IMR-90 (cell line): Measurements from ENCODE around the gene TNIP2.

ENCODE experiments used
- BHLHE40 ChIP-seq: fragments of 150-350 bp; IDR thresholded peaks from 2 replicates; pipeline ENCODE4 v1.6.1; 2016; ENCODE audit warnings: mild to moderate bottlenecking, low read depth, low read length
- CTCF ChIP-seq: conservative IDR thresholded peaks from 2 replicates; pipeline ENCODE4 v1.5.1; 2012; ENCODE audit warnings: mild to moderate bottlenecking, low read depth, low read length, improper control_type of control experiment
- ELK1 ChIP-seq: fragments of 150-350 bp; IDR thresholded peaks from 2 replicates; pipeline ENCODE4 v1.6.1; 2016; ENCODE audit warnings: low read depth, mild to moderate bottlenecking, low read length, moderate library complexity, borderline replicate concordance
- FOS ChIP-seq: fragments of 150-350 bp; IDR thresholded peaks from 2 replicates; pipeline ENCODE4 v1.6.1; 2016; ENCODE audit warnings: low read depth, low read length
- MAFK ChIP-seq: IDR thresholded peaks from 2 replicates; pipeline ENCODE4 v1.6.1; 2012; ENCODE audit warnings: low read depth, low read length, improper control_type of control experiment
- POLR2A ChIP-seq: IDR thresholded peaks from 2 replicates; pipeline ENCODE4 v1.6.1; 2012; ENCODE audit warnings: mild to moderate bottlenecking, low read depth, low read length
- RAD21 ChIP-seq: IDR thresholded peaks from 2 replicates; pipeline ENCODE4 v1.6.1; 2012; ENCODE audit warnings: low read length, improper control_type of control experiment
- RFX5 ChIP-seq: IDR thresholded peaks from 2 replicates; pipeline ENCODE4 v1.8.0; 2012; ENCODE audit warnings: low read depth, mild to moderate bottlenecking, low read length, moderate library complexity
- TF ChIP-seq, protein P1 (sequence below): fragments of 150-350 bp; IDR thresholded peaks from 2 replicates; pipeline ENCODE4 v1.6.1; 2017; ENCODE audit warnings: mild to moderate bottlenecking, antibody characterized with exemption, low read length, low read depth

DNA sequence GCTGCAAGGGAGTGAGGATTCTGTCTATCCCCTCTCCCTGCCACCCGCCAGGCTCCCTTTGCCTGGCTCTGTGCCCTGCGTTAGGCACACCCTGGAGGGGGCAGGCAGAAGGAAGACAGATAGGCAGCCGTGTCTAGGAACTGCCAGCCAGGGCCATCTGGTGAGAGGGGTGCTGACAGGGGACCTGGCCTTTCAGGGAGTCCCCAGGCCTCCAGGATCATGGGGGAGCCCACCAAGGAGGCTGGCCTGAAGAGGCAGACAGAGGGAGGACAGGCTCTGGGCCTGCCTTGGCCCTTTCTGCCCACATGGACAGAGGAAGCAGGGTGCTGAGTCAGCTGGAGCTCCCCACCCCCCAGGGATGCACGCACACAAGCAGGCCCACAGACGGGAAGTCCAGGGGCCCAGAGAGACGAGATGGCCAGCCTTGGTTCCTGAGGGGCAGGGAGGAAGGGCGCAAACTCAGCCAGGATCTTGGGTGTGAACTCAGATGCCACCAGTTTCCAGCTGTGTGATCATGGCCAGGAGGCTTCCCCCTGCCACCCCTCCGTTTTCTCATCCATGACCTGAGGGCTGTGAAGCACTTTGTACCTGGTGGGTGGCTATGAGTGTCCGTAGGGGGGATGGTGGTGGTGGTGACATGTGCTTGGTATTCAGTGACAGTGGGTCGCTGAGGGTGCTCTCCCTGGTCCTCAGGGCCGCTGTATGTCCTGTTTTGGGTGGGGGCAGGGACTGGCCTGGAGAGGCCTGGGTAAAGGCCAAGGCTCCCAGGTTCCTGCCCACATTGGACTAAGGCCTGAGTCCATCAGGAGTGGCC is 38.6 kb upstream of the TNIP2 start:
- TF ChIP-seq CTCF (no peak), RAD21 (no peak), POLR2A (0 out of 2 replicates have a peak, but pooled peaks have one; percentile 32), FOS (no peak; the same call in 1 of the 2 replicates), ELK1 (no peak), RFX5 (no peak), BHLHE40 (0 out of 2 replicates have a peak, but pooled peaks have one; percentile 9), MAFK (peak; percentile 93)
- TF ChIP-seq, protein P1, sequence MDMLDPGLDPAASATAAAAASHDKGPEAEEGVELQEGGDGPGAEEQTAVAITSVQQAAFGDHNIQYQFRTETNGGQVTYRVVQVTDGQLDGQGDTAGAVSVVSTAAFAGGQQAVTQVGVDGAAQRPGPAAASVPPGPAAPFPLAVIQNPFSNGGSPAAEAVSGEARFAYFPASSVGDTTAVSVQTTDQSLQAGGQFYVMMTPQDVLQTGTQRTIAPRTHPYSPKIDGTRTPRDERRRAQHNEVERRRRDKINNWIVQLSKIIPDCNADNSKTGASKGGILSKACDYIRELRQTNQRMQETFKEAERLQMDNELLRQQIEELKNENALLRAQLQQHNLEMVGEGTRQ: no peak
